Activated T-cell treated with anti-CD3 and anti-CD28 coated beads for 24 hours (primary cell): ENCODE data around the gene ZC3H18.

Experiments
- DNase-seq: peaks from one replicate; pipeline ENCODE4 v3.0.0-alpha.2; 2020; ENCODE audit warnings: low read depth

The ZC3H18 gene

GRCh38 chr16:88532434-88533241 lies 37.6 kb upstream of the ZC3H18 start:
- DNase-seq, result no peak

- DNase-seq, result no peak
Measured at GRCh38 chr16:88533381-88533917, 36.8 kb upstream of the ZC3H18 start.

GRCh38 chr16:88533932-88534637 lies 36.1 kb upstream of the ZC3H18 start:
- peak; percentile 77 for DNase-seq

DNA sequence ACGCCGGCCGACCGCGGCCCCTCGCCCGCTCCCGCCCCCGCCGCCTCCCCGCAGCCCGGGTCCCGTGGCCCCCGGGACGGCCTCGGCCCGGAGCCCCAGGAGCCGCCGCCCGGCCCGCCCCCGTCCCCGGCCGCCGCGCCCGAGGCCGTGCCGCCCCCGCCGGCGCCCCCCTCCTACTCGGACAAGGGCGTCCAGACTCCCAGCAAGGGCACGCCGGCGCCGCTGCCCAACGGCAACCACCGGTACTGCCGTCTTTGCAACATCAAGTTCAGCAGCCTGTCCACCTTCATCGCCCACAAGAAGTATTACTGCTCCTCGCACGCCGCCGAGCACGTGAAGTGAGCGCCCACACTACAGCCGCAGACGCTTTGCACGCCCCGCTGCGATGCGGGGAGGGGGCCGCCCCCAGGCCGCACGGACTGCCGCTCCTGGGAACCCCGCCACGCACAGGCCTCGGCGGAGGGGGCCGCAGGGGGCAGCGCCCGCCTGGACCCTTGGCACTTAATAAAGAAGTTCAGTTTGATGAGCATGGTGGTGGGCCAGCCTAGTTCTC lies 35.5 kb upstream of the ZC3H18 start:
- no peak for DNase-seq

- DNase-seq, result no peak
Measured at GRCh38 chr16:88535191-88535856, 34.9 kb upstream of the ZC3H18 start.

- no peak for DNase-seq
Measured at GRCh38 chr16:88535857-88536222, 34.4 kb upstream of the ZC3H18 start.

GRCh38 chr16:88536510-88536909 lies 33.7 kb upstream of the ZC3H18 start:
- no peak for DNase-seq

- DNase-seq, result no peak
Measured at GRCh38 chr16:88536971-88537751, 33.0 kb upstream of the ZC3H18 start.

DNA sequence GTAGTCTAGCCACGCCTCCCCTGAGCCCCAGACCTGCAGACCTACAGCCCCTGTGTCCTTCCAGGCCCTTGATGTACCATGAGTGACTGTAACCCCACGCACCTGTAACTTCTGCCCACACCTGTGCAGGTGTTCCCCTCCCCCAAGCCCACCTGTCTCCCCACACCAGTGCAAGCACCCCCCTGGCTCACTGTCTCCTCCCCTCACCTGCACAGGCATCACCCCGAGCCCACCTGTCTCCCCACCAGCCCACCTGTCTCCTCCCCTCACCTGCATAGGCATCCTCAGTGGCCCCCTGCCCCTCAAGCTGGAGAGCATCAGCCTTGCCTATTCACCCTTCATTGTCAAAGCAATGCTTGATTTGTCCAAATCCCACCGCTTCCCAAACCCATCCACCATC lies 32.3 kb upstream of the ZC3H18 start:
- no peak for DNase-seq

GRCh38 chr16:88538366-88539060 lies 31.7 kb upstream of the ZC3H18 start:
- no peak for DNase-seq

DNA sequence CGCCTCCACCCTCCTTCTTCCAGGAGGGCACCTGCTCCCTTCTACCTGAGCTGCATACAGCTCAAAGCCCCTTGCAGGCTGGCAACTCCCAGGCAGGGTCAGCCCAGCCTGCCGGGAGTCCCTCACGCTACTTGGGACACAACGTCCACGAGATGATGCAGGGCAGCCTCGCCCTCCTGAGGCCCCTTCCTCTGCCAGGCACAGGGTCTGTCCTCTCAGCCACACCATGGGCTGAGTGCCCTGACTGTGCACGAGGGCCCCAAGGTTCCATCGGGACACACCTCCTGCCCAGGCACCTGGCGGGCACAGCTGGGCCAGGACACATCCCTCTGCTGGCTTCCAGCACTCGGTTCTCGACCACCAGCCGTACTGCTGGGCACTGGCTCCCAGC lies 30.9 kb upstream of the ZC3H18 start:
- no peak for DNase-seq

GRCh38 chr16:88539652-88540345 lies 30.4 kb upstream of the ZC3H18 start:
- DNase-seq, result no peak

DNA sequence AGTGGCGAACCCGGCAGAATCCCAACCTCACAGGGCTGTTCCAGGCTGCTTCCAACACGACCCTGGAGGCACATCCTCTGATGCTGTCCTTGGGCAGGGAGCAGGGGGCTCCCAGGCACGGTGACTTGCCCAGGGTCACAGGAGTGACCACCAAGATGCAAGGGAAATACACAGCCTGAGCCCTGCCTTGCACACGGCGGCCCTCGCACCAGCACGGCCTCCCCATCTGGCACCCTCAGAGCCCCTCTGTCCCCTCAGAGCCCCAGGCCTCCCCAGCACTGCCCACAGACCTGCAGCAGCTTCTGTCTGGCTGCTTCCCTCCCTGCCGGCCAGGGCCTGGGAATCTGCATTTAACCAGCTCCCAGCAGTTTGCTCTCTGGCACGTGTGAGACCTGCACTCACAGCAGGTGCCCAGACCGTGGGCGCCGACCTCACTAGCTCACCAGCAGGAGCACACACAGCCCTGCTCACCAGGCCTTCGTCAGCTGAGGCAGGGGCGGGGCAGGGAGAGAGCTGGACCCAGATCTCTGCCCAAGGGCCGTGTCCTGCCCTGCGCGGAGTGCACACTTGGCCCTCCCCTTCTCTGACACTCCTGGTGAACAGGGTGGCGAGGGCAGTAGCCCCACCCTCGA lies 29.7 kb upstream of the ZC3H18 start:
- no peak for DNase-seq

- no peak for DNase-seq
Measured at GRCh38 chr16:88541831-88542616, 28.2 kb upstream of the ZC3H18 start.

DNA sequence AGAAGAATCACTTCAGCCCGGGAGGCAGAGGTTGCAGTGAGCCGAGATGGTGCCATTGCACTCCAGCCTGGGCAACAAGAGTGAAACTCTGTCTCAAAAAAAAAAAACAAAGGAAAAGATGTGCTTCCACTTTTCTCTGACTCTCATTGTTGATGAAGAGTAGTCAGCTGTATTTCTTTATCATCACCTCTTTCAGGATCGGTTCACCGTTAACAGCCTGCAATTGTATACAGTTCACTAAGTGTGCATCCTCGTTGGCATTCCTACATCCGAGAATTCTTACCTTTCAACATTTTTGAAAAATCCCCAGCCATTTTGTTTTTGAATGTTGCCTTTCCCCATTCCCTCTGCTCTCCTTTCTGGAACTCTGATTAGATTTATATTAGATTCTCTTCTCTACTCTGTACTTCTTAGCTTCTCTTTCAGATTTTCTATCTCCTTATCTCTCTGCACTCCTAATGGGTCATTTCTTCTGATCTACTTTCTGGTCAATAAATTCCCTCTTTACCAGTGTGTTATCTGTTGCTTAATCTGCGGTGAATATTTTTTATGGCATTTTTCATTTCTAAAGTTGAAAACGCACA lies 26.9 kb upstream of the ZC3H18 start:
- no peak for DNase-seq

GRCh38 chr16:88545781-88546180 lies 24.4 kb upstream of the ZC3H18 start:
- DNase-seq, result no peak

GRCh38 chr16:88548131-88548874 lies 21.9 kb upstream of the ZC3H18 start:
- DNase-seq, result no peak

- no peak for DNase-seq
Measured at GRCh38 chr16:88548985-88549384, 21.2 kb upstream of the ZC3H18 start.
